GM11168 (cell line): ENCODE measurements around the gene UBE2I.

Experiments
- in situ Hi-C: fragments of 300-500 bp; cut with MboI; formaldehyde crosslinking; loops from one replicate; pipeline ENCODE4 v1.12.0; 2022; ENCODE audit warnings: low sequenced_read_pairs; ENCODE audit not compliant: unreplicated experiment

UBE2I gene

DNA sequence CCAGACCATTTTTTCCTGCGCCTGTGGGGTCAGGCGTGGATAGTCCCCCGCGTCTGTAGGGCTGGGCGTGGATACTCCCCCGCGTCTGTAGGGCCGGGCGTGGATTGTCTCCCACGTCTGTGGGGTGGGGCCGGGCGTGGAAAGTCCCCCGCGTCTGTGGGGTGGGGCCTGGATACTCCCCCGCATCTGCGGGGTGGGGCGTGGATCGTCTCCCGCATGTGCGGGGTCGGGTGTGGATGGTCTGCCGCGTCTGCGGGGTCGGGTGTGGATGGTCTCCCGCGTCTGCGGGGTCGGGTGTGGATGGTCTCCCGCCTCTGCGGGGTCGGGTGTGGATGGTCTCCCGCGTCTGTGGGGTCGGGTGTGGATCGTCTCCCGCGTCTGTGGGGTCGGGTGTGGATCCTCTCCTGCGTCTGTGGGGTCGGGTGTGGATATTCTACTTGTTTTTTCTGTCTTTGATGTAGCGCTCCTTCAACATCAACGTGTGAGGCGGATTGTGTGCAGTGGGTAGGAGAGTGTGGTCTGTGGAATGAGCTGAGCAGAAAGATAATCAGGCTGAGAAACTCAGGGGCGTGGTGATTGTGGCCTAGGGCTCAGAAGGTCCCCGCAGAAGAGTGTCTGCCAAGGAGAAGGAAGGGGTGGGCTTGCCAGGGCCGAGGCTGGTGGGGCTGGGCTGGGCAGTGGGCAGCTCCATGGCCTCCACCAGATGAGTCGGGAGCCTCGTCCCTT, 45.5 kb downstream of the UBE2I start:
- in situ Hi-C loops: no loop called here

DNA sequence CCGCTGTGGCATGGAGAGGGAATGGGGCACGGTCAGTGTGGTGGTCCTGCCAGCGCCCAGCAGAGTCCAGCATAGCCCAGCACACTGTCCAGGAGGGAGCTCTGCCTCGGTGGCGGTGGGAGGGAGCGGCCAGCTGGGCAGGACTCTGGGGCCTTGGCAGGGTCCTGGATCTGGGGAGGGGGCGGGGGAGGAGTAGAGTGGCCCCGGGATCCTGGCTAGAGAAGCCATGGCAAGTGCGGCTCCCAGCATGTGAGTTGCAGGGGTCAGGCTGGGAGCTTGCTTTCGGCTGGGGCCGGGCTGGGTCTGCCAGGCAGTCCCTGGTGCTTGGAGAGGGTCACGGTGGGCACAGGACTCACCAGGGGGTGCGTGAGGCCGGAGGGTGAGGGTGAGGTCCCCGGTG, 46.2 kb downstream of the UBE2I start:
- in situ Hi-C loops: no loop called here

DNA sequence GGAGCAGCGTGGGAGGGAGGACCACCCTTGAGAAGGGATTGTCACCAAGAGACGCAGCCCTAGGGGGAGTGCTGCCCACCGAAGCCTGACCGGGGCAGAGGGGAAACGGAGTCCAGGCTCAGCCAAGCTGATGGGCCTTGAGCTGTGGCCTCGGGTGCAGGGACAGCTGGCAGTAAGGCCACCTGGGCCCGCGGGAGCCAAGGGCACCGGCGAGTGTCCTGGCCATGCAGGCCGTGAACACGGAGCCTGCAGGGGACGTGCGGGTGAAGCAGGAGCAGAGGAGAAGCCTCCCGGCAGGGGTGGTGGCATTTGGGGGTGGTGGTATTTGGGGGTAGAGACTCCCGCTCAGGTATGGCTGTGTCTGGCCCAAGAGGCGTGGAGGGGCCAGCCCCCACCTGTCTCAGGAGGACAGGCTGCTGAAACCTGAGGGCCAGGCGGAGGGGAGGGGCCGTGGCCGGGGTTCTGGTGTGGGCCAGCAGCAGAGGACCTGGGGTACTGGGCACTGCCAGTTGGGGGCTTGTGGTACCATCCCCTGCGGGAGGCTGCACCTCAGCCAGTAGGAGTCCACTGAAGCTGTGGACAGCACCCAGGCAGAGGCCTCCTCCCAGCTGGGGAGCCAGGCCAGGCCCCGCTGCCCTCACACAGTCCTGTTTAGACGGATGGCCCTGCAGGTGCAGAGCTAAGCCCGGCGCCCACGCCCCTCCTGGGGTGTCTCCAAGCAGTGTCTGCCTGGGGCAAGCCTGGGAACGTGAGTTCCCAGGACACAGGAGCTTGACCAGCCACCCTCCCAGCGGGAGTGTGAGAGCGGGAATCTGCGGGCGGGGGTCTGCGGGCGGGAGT, 46.8 kb downstream of the UBE2I start:
- in situ Hi-C loops: no loop called here

DNA sequence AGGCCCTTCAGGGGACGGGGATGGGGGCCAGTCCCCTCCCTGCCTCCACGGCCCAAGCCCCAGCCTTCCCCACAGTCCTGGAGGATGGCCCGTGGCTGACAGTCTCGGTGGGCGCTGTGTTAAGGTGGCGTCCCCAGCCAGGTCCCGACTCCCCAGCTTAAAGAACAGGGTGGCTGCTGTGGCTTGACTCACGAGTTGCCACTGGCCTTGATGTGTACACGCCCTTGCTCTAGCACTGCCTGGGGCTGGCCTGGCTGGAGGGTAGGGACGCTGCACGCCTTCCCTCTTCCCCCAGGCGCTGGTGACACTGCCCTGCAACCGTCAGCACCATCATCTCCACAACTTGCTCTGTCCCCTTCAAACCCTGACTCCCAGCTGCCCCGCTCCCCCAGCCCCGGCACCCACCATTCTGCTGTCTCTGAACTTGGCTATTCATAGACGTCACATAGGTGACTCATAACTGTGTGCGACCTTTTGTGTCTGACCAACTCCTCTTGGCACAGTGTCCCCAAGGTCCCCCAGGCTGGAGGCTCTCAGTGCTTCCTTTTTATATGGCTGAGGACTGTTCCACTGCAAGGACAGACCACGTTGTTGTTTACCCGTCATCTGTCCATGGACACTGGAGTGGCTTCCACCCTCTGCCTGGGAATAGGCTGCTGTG, 48.6 kb downstream of the UBE2I start:
- in situ Hi-C loops: no loop called here

DNA sequence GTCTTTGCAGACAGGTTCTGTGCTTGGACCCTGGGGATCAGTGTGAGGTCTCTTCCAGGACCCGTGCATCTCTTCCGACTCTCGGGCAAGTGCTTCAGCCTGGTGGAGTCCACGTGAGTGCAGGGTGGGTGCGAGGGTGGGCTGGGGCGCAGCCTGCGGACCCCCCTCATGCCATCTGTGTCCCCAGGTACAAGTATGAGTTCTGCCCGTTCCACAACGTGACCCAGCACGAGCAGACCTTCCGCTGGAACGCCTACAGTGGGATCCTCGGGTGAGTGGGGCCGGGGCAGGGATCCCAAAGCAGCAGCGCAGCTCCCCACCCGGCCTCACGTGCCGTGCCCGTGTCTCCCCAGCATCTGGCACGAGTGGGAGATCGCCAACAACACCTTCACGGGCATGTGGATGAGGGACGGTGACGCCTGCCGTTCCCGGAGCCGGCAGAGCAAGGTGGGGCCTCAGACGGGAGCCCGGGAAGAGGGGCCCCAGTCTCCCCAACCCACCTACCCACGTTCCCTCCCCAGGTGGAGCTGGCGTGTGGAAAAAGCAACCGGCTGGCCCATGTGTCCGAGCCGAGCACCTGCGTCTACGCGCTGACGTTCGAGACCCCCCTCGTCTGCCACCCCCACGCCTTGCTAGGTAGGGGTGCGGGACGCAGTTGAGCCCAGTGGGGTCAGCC, 52.4 kb downstream of the UBE2I start:
- in situ Hi-C loops: no loop called here

DNA sequence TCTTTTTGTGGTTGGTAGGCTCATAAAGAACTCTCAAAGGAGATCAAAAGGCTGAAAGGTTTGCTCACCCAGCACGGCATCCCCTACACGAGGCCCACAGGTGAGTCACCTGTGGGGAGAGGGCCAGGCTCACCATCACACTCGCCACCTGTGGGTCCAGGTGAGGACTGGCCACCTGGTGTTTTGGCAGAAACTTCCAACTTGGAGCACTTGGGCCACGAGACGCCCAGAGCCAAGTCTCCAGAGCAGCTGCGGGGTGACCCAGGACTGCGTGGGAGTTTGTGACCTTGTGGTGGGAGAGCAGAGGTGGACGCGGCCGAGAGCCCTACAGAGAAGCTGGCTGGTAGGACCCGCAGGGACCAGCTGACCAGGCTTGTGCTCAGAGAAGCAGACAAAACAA, 53.4 kb downstream of the UBE2I start:
- in situ Hi-C loops: no loop called here

DNA sequence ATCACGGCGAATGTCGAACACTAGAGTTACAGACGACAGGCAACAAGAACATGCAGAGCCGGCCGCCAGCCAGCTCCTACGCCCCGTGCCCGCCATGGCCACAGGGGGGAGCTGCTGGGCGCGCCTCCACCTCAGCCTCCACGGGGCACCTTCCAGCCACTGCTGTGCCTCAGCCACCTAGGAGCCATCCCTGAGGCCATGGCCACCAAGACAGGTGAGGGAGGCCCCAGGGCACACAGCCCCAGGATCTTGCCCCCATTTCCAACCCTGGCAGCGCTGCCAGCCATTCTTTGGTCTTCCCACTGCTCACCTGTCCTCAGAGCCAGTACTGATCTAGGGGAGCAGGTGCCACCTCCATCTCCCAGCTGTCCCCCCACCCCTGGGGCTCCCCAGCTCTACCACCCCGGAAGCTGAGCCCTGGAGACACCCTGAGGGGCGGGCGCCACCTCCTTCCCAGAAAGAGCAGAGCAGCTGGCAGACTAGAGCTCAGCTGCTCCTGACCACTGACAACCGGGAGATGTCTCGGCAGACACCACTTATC, 54.1 kb downstream of the UBE2I start:
- in situ Hi-C loops: no loop called here

DNA sequence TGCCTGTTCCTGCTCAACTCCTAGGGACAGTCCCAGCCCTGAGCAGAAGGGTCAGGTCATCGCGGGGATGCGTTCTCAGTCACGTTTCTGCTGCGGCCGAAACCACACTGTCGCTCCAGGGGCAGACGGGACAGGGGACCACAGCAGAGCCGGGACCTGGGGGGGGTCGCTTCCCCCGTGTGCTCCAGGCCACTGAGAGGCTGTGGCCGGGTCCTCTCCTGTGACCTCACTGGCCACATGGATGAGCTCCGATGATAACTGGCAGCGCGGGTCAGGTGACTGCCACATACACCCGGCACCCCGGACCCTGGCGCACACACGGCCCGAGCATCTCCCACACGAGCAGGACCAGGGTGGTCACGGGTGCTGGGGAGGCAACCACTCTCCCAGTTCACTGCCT, 55.1 kb downstream of the UBE2I start:
- in situ Hi-C loops: no loop called here

DNA sequence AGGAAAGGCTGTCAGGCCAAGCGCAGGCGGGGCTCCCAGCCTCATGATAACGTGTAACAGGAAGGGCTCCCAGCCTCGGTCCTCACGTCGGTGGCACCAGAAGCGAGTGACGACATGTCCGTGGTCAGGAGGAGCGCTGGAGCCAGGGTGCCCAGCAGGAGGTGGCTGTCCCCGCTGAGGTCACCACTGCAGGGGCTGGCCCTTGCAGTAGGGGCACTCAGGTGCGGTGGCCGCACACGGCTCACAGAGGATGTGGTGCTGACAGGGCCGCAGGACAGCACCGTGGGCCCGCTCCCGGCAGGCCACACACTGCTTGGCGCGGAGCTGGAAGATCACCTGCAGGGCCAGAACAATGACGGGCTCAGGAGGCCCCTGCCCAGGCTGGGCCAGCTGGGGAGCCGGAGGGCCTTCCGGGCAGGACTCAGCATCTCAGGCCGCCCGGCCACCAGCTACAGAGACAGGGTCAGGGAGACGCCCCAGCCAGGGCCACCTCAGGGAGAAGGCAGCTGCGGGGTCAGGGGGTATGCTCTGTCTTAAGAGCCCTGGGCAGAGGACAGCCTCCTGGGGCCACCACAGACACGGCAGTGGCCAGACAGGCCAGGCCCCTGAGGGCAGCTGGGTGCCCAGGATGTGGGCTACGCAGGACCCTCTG, 56.8 kb downstream of the UBE2I start:
- in situ Hi-C loops: no loop called here

DNA sequence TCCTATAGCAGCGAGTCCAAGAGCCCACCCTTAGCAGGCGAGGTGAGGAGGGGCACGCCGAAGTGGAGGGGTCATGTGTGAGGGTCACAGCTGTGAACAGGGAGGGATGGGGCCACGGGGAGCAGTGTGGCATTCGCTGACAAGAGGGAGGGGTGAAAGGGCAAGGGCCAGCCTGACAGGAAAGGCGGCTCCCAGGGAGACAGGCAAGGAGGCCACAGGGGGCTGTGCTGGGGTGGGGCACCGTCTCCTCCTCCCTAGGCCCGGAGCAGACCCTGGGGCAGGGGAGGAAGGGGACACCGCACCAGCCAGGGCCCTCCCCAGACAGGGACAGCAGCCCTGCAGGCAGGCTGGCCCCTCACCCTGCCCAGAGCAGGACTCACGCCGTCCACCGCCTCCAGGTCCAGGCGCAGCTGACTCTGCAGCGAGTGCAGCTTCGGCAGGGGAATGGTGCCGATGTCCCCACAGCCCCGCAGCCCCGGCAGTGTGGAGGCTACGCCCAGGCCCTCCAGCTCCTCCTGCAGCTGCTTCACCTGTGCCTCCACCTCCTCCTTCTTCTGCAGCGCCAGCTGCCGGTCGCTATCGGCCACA, 57.4 kb downstream of the UBE2I start:
- in situ Hi-C loops: no loop called here

DNA sequence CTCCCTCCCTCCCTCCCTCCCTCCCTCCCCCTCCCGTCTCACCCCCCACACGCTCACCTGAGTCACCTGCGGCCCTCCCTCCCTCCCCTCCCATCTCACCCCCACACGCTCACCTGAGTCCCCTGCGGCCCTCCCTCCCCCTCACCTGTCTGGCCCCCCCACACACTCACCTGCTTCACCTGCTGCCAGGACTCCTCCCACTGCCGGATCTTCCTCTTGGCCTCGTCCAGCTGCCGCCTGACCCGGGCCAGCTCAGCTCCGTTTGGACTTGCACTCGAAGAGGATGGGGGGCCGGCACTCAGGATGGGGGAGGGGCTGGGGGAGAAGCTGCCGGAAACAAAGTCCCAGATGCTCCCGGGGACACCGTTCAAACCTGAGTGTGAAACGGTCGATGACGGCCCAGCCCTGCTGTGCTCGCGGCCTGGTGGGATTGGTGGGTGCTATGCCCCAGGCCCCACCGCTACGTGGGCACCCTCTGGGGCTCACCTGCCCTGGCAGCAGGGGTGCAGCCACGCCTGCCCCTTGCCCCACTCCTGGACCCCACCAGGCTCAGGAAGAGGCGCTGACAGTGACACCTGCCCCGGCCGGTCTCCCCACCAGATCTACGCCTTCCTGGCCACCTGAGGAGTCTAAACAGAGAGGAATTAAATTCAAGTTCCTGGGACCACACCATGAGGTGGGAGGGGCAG, 58.2 kb downstream of the UBE2I start:
- in situ Hi-C loops: no loop called here

DNA sequence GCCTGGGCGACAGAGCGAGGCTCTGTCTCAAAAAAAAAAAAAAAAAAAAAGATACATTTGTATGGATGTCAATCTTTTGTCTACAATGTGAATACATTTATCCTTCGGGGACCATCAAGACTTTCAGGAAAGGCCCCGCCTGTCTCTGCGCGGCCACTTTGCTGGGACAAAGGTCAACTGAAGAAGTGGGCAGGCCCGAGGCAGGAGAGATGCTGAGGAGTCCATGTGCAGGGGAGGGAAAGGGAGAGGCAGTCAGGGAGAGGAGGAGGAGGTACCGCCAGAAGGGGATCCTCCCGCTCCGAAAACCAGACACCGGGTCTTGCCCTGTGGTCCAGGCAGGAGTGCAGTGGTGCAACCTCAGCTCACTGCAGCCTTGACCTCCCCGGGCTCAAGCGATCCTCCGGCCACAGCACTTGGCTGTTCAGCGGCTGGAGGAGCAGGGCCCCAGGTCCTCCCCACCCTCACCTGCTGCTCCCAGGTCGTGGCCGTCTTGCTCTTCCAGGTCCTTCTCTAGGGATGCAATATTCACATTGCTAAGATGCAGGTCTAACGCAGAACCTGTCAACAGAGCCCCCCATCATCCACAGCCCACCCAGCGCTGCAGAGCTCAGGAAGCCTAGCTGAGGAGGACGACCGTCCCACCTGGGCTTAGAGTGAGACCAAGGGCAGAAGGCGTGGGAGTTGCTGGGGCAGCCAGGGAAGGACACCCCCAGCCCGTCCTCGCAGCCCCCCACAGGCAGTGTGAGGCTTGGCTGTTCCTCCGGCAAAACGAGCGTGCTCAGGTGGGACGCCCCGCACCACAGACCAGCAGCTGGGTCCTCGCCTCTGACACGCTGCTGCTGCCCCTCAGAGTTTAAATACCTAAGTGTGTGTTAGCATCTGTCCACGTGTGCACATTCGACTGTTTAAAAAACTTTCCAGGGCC, 61.9 kb downstream of the UBE2I start:
- in situ Hi-C loops: no loop called here

DNA sequence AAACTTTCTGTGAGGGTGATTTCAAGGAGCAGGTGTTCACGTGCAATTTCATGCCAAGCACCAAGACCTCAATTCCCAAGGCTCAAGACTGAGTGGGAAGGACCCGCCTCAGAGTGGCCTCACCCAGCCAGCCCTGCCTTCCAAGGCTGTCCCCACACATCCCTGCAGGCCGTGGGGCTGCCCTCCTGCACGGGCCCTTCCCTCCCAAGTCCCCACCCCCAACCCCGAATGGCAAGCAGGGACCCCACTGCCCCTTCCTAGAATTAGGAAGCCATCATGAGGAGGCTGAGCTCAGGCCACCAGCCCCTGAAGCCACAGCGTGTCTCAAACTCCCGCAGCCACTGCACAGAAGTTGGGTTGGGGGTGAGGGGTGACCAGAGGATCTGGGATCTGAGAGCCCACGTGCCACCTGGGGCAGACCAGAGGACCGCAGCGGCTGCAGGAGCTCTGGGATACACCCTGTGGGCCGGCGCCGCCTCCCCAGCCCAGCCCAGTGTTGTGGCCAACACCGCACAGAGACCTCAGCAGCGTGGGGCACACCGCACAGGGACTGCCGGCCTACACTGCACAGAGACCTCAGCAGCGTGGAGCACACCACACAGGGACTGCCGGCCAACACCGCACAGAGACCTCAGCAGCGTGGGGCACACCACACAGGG, 63.0 kb downstream of the UBE2I start:
- in situ Hi-C loops: no loop called here

DNA sequence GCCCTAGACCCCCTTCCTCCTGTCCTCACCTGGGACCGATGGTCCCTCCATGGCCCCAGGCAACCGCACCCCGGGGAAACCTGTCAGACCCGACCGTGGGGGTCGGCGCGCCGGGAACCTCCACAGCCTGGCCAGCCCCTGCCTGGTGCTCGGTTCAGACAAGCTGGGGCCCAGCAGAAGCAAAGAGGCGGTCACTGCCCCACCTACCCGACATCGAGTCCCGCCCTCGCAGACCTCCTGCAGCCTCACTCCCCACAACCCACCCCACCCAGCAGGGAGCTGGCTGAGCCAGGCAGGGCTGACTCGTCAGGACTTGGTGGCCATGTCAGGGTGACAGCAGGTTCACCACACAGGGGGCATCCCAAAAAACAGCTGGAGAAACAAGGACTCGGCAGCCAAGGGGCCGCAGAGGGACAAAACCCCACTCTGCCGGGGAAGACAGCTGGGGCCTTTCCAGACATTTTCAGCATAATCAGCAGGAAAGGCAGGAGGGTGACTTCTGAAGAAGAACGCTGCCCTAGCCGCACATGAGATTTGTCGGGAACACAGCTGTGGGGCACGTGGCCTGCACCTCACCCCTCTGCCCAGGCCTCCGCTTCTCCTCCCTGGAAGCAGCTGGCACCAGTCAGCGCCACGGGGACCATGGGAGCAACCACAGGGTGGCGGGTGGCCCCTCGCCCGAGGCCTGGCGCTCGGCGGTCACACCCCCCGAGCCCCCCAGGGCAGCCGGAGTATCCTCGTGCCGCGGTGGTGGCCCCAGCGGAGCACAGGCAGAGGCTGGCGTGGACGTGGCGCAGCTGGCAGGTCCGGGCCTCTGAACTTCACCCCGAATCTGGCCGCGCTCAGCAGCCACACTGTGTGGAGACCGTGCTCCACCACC, 65.2 kb downstream of the UBE2I start:
- in situ Hi-C loops: no loop called here

DNA sequence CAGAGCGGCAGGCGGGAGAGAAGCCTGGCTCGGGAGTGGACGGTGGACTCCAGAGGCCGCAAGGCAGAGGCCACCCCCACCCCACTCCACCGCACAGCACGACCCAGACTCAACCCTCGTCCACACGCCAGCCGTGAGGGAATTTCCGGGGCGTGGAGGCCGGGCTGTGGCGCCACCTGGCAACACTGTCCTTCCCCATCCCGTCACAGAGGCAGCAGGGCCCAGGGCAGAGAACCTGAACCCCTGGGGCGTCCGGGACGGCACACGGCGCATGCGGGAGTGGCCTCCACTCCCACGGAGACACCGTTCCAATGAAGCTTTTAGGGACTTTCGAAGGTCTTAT, 65.8 kb downstream of the UBE2I start:
- in situ Hi-C loops: no loop called here

DNA sequence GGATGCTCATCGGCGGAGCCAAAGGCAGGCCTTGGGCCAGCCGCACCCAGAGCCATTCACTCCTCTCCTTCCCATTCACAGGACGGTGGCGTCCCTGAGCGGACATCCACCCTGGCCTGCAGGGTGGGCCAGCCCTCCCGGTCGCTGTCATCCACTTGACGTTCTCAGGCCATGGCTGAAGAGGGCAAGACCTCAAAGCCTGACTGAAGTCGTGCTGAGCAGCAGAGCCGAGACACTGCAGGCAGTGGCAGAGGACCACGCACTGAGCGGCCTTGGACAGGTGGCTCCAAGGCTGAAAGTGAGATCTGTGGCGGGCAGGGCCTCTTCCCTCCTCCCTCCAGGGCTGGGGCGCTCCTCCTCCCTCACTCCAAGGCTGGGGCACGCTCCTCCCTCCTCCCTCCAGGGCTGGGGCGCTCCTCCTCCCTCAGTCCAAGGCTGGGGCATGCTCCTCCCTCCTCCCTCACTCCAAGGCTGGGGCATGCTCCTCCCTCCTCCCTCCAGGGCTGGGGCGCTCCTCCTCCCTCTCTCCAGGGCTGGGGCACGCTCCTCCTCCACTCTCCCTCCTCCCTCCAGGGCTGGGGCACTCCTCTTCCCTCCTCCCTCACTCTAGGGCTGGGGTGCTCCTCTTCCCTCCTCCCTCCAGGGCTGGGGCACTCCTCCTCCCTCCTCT, 66.4 kb downstream of the UBE2I start:
- in situ Hi-C loops: no loop called here
